H1 (cell line): ENCODE measurements around the gene CREBBP. TPM values are rescaled to one million over a fixed set of nuclear protein-coding genes. Genes with fewer than 3 reads are reported as not detected.

ENCODE experiments used
- CTCF ChIA-PET: fragments of 300-600 bp; sonication (Branson Sonifier 250); formaldehyde crosslinking; loops from one replicate; lab custom pipeline; 2021; ENCODE audit not compliant: partially characterized antibody; lab: Charles Lee
- POLR2A ChIA-PET: fragments of 300-600 bp; sonication (Branson Sonifier 250); formaldehyde crosslinking; loops from one replicate; lab custom pipeline; 2021; ENCODE audit warnings: inconsistent platforms; ENCODE audit not compliant: partially characterized antibody; lab: Charles Lee
- DNase-seq, 2 experiments: peaks; one replicate each; pipeline versions ENCODE4 v3.0.0 to v3.0.0-alpha.2; 2010 to 2022; ENCODE audit warnings: low spot score in 2 of 2, low read depth in 1 of 2, mixed read lengths in 1 of 2
- FAIRE-seq: peaks from 2 replicates; lab custom pipeline; 2011; peaks lifted over from hg19 to GRCh38; lab: Jason Lieb, UNC
- H2AFZ ChIP-seq: 2 replicates; pipeline ENCODE4 v1.8.1; 2012; ENCODE audit warnings: low read length, inconsistent platforms
- H2AK5ac ChIP-seq: 2 replicates; pipeline ENCODE4 v1.6.1; 2013; ENCODE audit warnings: low read depth, low read length
- H2BK120ac ChIP-seq: replicated peaks from 2 replicates; pipeline ENCODE3; 2013; ENCODE audit warnings: low read depth, low read length, inconsistent platforms
- H2BK12ac ChIP-seq: 2 replicates; pipeline ENCODE4 v1.6.1; 2013; ENCODE audit warnings: low read depth, low read length
- H2BK15ac ChIP-seq: 2 replicates; pipeline ENCODE4 v1.6.1; 2013; ENCODE audit warnings: low read length
- H2BK20ac ChIP-seq: 2 replicates; pipeline ENCODE4 v1.6.1; 2013; ENCODE audit warnings: low read length
- H2BK5ac ChIP-seq: 2 replicates; pipeline ENCODE4 v1.6.1; 2013; ENCODE audit warnings: low read depth, low read length
- H3K14ac ChIP-seq: 2 replicates; pipeline ENCODE4 v1.6.1; 2013; ENCODE audit warnings: inconsistent platforms; ENCODE audit not compliant: insufficient read length
- H3K18ac ChIP-seq: 2 replicates; pipeline ENCODE4 v1.6.1; 2013; ENCODE audit warnings: low read length; ENCODE audit errors: extremely low read depth
- H3K23ac ChIP-seq: 2 replicates; pipeline ENCODE4 v1.6.1; 2013; ENCODE audit warnings: inconsistent platforms; ENCODE audit not compliant: insufficient read length
- H3K23me2 ChIP-seq: 2 replicates; pipeline ENCODE4 v1.6.1; 2013; ENCODE audit warnings: low read depth, low read length
- H3K27ac ChIP-seq: 2 replicates; pipeline ENCODE4 v1.6.1; 2011; ENCODE audit warnings: low read depth, low read length, inconsistent platforms
- H3K27me3 ChIP-seq, 4 experiments: replicated peaks in 1 of 4; 1 replicate in 1 of 4; 2 replicates in 3 of 4; pipeline versions ENCODE4 v1.6.1 to v1.8.1; 2011 to 2013; ENCODE audit warnings: low read length in 3 of 4, mild to moderate bottlenecking in 3 of 4, inconsistent platforms in 2 of 4, mixed read lengths in 2 of 4, moderate library complexity in 1 of 4; ENCODE audit not compliant: control insufficient read depth in 3 of 4, insufficient read depth in 3 of 4; ENCODE audit errors: extremely low read depth in 1 of 4
- H3K36me3 ChIP-seq, 4 experiments: 2 replicates each; pipeline versions ENCODE4 v1.6.1 to v1.8.1; 2011 to 2013; ENCODE audit warnings: mild to moderate bottlenecking in 4 of 4, low read length in 3 of 4, moderate library complexity in 2 of 4, control low read depth in 1 of 4, inconsistent platforms in 1 of 4; ENCODE audit not compliant: insufficient read depth in 4 of 4, control insufficient read depth in 2 of 4
- H3K4ac ChIP-seq: replicated peaks from 2 replicates; pipeline ENCODE3; 2013; ENCODE audit warnings: low read length, low read depth, mixed read lengths, inconsistent platforms; ENCODE audit not compliant: insufficient read length
- H3K4me1 ChIP-seq, 4 experiments: replicated peaks in 1 of 4; 1 replicate in 1 of 4; 2 replicates in 3 of 4; pipeline versions ENCODE4 v1.6.1 to v1.8.1; 2011 to 2013; ENCODE audit warnings: low read length in 3 of 4, inconsistent platforms in 2 of 4, mixed read lengths in 1 of 4; ENCODE audit not compliant: insufficient read depth in 4 of 4, control insufficient read depth in 3 of 4
- H3K4me2 ChIP-seq, 2 experiments: 2 replicates each; pipeline versions ENCODE4 v1.6.1 to v1.8.1; 2011 to 2013; ENCODE audit warnings: low read depth in 2 of 2, low read length in 2 of 2, control low read depth in 1 of 2, inconsistent platforms in 1 of 2, mild to moderate bottlenecking in 1 of 2; ENCODE audit not compliant: insufficient read depth in 1 of 2
- H3K4me3 ChIP-seq, 4 experiments: fragments of 200-600, 300-600 bp in 1 of 4; sonication (generic), shearing (Covaris generic), sonication (Bioruptor Twin) in 1 of 4; 2 replicates each; pipeline versions ENCODE4 v1.5.1 to v1.8.1; 2011 to 2016; ENCODE audit warnings: low read length in 4 of 4, low read depth in 3 of 4, control low read depth in 2 of 4, inconsistent platforms in 2 of 4, mild to moderate bottlenecking in 2 of 4, mixed read lengths in 1 of 4, moderate library complexity in 1 of 4; ENCODE audit not compliant: insufficient read depth in 2 of 4; ENCODE audit errors: extremely low read depth in 1 of 4
- H3K56ac ChIP-seq: replicated peaks from 2 replicates; pipeline ENCODE3; 2013; ENCODE audit warnings: low read depth, mild to moderate bottlenecking, mixed read lengths, low read length, inconsistent platforms; ENCODE audit not compliant: insufficient read length
- H3K79me1 ChIP-seq: 2 replicates; pipeline ENCODE4 v1.6.1; 2013; ENCODE audit warnings: low read depth, low read length, control low read depth
- H3K79me2 ChIP-seq, 2 experiments: 2 replicates each; pipeline versions ENCODE4 v1.6.1 to v1.8.1; 2012 to 2013; ENCODE audit warnings: low read length in 2 of 2, mild to moderate bottlenecking in 2 of 2, inconsistent platforms in 1 of 2; ENCODE audit not compliant: insufficient read depth in 2 of 2, control insufficient read depth in 1 of 2
- H3K9ac ChIP-seq, 4 experiments: replicated peaks in 1 of 4; 1 replicate in 1 of 4; 2 replicates in 3 of 4; pipeline versions ENCODE4 v1.6.1 to v1.8.1; 2011 to 2013; ENCODE audit warnings: low read depth in 3 of 4, low read length in 3 of 4, control low read depth in 2 of 4, mild to moderate bottlenecking in 2 of 4, moderate library complexity in 2 of 4, inconsistent platforms in 1 of 4; ENCODE audit errors: extremely low read depth in 1 of 4
- H3K9me3 ChIP-seq, 2 experiments: 2 replicates each; pipeline versions ENCODE4 v1.6.1 to v1.8.1; 2012 to 2013; ENCODE audit warnings: mild to moderate bottlenecking in 2 of 2, moderate library complexity in 2 of 2, control low read depth in 1 of 2, inconsistent platforms in 1 of 2, low read depth in 1 of 2, low read length in 1 of 2, mixed read lengths in 1 of 2; ENCODE audit not compliant: insufficient read depth in 2 of 2
- H4K20me1 ChIP-seq, 2 experiments: replicated peaks in 1 of 2; 2 replicates each; pipeline versions ENCODE3 to v1.8.1; 2011 to 2013; ENCODE audit warnings: inconsistent platforms in 2 of 2, low read length in 2 of 2, mild to moderate bottlenecking in 1 of 2; ENCODE audit not compliant: insufficient read depth in 2 of 2, control insufficient read depth in 1 of 2
- H4K5ac ChIP-seq: 2 replicates; pipeline ENCODE4 v1.6.1; 2013; ENCODE audit warnings: low read length, low read depth, mixed read lengths, inconsistent platforms; ENCODE audit not compliant: insufficient read length
- H4K8ac ChIP-seq: 2 replicates; pipeline ENCODE4 v1.8.0; 2013; ENCODE audit warnings: mild to moderate bottlenecking, moderate library complexity, low read length, inconsistent platforms; ENCODE audit not compliant: insufficient read depth; ENCODE audit errors: extremely low read depth
- H4K91ac ChIP-seq: replicated peaks from 2 replicates; pipeline ENCODE3; 2013; ENCODE audit warnings: low read length, mixed read lengths, inconsistent platforms; ENCODE audit not compliant: insufficient read length
- BRCA1 ChIP-seq: IDR thresholded peaks from 2 replicates; pipeline ENCODE4 v1.6.1; 2012; ENCODE audit warnings: low read depth, low read length, improper control_type of control experiment
- KDM4A ChIP-seq: IDR thresholded peaks from one replicate; pipeline ENCODE4 v1.7.1; 2012; ENCODE audit warnings: low read depth, mild to moderate bottlenecking, moderate library complexity, low read length, inconsistent platforms; ENCODE audit not compliant: severe bottlenecking
- PHF8 ChIP-seq: fragments of 200-600 bp; sonication (generic); conservative IDR thresholded peaks from 2 replicates; pipeline ENCODE4 v1.7.1; 2012; ENCODE audit warnings: low read depth, mild to moderate bottlenecking, inconsistent platforms, low read length, moderate library complexity
- SAP30 ChIP-seq: fragments of 300-600 bp; sonication (generic); IDR thresholded peaks from 2 replicates; pipeline ENCODE4 v1.7.1; 2012; ENCODE audit warnings: low read length, moderate library complexity, mild to moderate bottlenecking, inconsistent platforms; ENCODE audit not compliant: insufficient read depth, insufficient replicate concordance
- TEAD4 ChIP-seq: IDR thresholded peaks from 2 replicates; pipeline ENCODE4 v1.6.1; 2012; ENCODE audit warnings: low read depth, low read length, inconsistent platforms, mixed read lengths
- WGBS, 2 experiments: shearing (Covaris generic) in 1 of 2; methylation state at CpG; one replicate each; pipeline versions ENCODE4 v1.1.6 to v1.1.7; 2013 to 2015; ENCODE audit warnings: low lambda C conversion rate in 2 of 2, mixed read lengths in 2 of 2, inconsistent platforms in 1 of 2, low coverage in 1 of 2, missing lambda C conversion rate in 1 of 2; ENCODE audit not compliant: insufficient replicate concordance in 2 of 2, insufficient coverage in 1 of 2, insufficient read length in 1 of 2; ENCODE audit errors: extremely low coverage in 1 of 2, missing lambda C conversion rate in 1 of 2; 5-methylcytosine and 5-hydroxymethylcytosine counted together
- polyA plus RNA-seq, 7 experiments: library from polyadenylated mRNA; depleted of rRNA in 3 of 7; stranded (reverse) in 5 of 7; unstranded in 2 of 7; fragments of >200 nt in 5 of 7; fragments of 200-250 nt in 2 of 7; gene quantifications; 1 replicate in 5 of 7; 2 replicates in 1 of 7; 4 replicates in 1 of 7; pipeline versions ENCODE4 v1.2.1 to v1.2.3, GENCODE V29; 2011 to 2013; ENCODE audit warnings: missing spikeins in 2 of 7, mixed read lengths in 2 of 7
- total RNA-seq: library from RNA; stranded (reverse); fragmentation: NEBNext Ultra II Directional; extraction: Animal tissue kit (Norgen Biotek cat#: 25700); gene quantifications from 2 replicates; pipeline ENCODE4 v1.2.1, GENCODE V29; 2021

Gene CREBBP
- total and polyA plus RNA-seq, 2 of the 8 experiments (the other 6 are each of a cell fraction or from before 2014, with no cell fraction given), result 10.0 to 60.1 TPM

DNA sequence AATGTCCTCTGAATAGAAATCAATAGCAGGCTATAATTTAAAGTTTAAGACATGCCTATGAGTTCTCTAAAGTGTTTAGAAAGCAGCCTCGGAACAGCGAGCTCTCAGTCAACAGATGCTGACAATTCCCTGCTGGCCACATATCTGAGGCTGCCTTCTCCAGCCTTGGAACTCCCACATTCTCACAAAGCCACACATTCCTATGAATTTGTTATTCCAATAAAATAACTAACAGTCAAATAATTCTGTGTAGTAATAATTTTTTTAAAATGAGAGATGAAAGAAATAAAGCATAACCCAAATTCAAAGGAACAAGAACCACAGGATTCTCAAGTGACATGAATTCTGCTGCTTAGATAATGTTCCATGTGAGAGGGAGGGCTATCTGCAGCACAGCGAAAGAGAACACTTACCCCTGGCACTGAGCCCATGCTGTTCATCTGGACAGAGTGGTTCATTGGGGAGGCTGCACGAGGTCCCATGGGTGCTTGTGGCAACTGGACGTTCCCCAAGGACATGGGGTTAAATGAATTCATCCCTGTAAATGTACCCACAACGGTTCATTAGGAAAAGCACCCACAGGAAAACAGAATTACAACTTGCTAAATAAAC lies 106.3 kb downstream of the CREBBP start:
- H4K8ac ChIP-seq, result no peak overlapping the region
- no peaks in the 10 kb centered on the region for H3K9me3 ChIP-seq
- 89% methylated on average over 6 of the region's 6 CpGs; no CpG with 5 or more reads in 1 of the 2 experiments for WGBS, 2 experiments
- H3K4me2 ChIP-seq, result no peak overlapping the region
- DNase-seq (no peak), FAIRE-seq (no peak)
- H3K27ac ChIP-seq, result no peak overlapping the region
- CTCF ChIA-PET, result interaction anchor here (0.5 to 0.9 kb wide), 2 partner anchors 28 to 98 kb away, joined by 3 to 4 read pairs; no protein-coding TSS in a partner anchor
- no peak overlapping the region for H2BK20ac ChIP-seq
- H3K4me3 ChIP-seq, result no peak overlapping the region
- no peak overlapping the region for H3K23ac ChIP-seq
- no peak overlapping the region for H3K9ac ChIP-seq
- H3K23me2 ChIP-seq, result no peaks in the 10 kb centered on the region
- POLR2A ChIA-PET, result no interaction called here
- no peak overlapping the region for H2AFZ ChIP-seq
- no peak overlapping the region for H3K56ac ChIP-seq
- TF ChIP-seq BRCA1, result no peak
- TF ChIP-seq KDM4A, result no peak
- TF ChIP-seq PHF8, result no peak
- TF ChIP-seq TEAD4, result no peak
- TF ChIP-seq SAP30, result no peak
- H3K4ac ChIP-seq, result no peak overlapping the region
- H3K27me3 ChIP-seq, result no peaks in the 10 kb centered on the region
- H2BK15ac ChIP-seq, result no peak overlapping the region
- peaks cover 4 to 8% of the 10 kb centered on the region in 2 experiments for H4K20me1 ChIP-seq
- H3K14ac ChIP-seq, result no peak overlapping the region
- H3K36me3 ChIP-seq, result peaks cover 4 to 66% (median 30%) of the 10 kb centered on the region in 4 experiments; a peak in 7 of 8 replicates
- H2BK5ac ChIP-seq, result no peak overlapping the region
- H3K79me2 ChIP-seq, result no peaks in the 10 kb centered on the region
- H3K4me1 ChIP-seq, result no peaks in the 10 kb centered on the region
- H2AK5ac ChIP-seq, result no peak overlapping the region
- no peak overlapping the region for H4K91ac ChIP-seq
- no peak overlapping the region for H2BK12ac ChIP-seq
- H4K5ac ChIP-seq, result no peak overlapping the region
- H3K79me1 ChIP-seq, result peaks cover 2% of the 10 kb centered on the region; the same call in 1 of the 2 replicates
- H2BK120ac ChIP-seq, result no peak overlapping the region
- no peak overlapping the region for H3K18ac ChIP-seq
